HepG2 (cell line): Measurements from ENCODE around the gene PRKAR1B. TPM values are rescaled to one million over a fixed set of nuclear protein-coding genes. Genes with fewer than 3 reads are reported as not detected.
A peak's percentile ranks its signal among the peaks of the same experiment; 100 is the strongest.

Experiments
- BHLHE40 ChIP-seq: IDR thresholded peaks from 2 replicates; pipeline ENCODE4 v1.6.1; 2011; ENCODE audit warnings: low read length, improper control_type of control experiment
- EEA1 ChIP-seq: sonication (generic); formaldehyde crosslinking; IDR thresholded peaks from 2 replicates; pipeline ENCODE4 v1.5.1; 2020; ENCODE audit warnings: mild to moderate bottlenecking, missing genetic modification reagents, borderline replicate concordance
- FOXP4 ChIP-seq: sonication (generic); formaldehyde crosslinking; IDR thresholded peaks from 2 replicates; pipeline ENCODE4 v1.4.0; 2020; ENCODE audit warnings: missing genetic modification reagents
- GATA4 ChIP-seq: sonication (generic); IDR thresholded peaks from 2 replicates; pipeline ENCODE4 v1.6.1; 2016; ENCODE audit warnings: antibody characterized with exemption, low read depth, borderline replicate concordance
- GTF2F1 ChIP-seq: fragments of 150-350 bp; IDR thresholded peaks from 2 replicates; pipeline ENCODE4 v1.6.1; 2014; ENCODE audit warnings: low read length
- JARID2 ChIP-seq: sonication (generic); formaldehyde crosslinking; IDR thresholded peaks from 2 replicates; pipeline ENCODE4 v1.8.1; 2023; ENCODE audit warnings: missing genetic modification reagents, inconsistent platforms; ENCODE audit not compliant: insufficient replicate concordance
- KDM5B ChIP-seq: sonication (generic); formaldehyde crosslinking; IDR thresholded peaks from 2 replicates; pipeline ENCODE4 v1.4.0; 2020; ENCODE audit warnings: missing genetic modification reagents, mild to moderate bottlenecking, borderline replicate concordance
- NPAS2 ChIP-seq: sonication (generic); formaldehyde crosslinking; IDR thresholded peaks from 2 replicates; pipeline ENCODE4 v1.8.0; 2022; ENCODE audit warnings: mild to moderate bottlenecking, missing genetic modification reagents, borderline replicate concordance
- PRPF4 ChIP-seq: fragments of 200-400 bp; formaldehyde crosslinking; IDR thresholded peaks from 2 replicates; pipeline ENCODE4 v1.6.1; 2016; ENCODE audit warnings: low read length, low read depth; ENCODE audit not compliant: poor library complexity, severe bottlenecking
- REPIN1 ChIP-seq: sonication (generic); formaldehyde crosslinking; IDR thresholded peaks from 2 replicates; pipeline ENCODE4 v1.8.0; 2022; ENCODE audit warnings: missing genetic modification reagents, low read depth, mild to moderate bottlenecking, borderline replicate concordance
- SMAD9 ChIP-seq: sonication (generic); formaldehyde crosslinking; IDR thresholded peaks from 2 replicates; pipeline ENCODE4 v1.5.1; 2020; ENCODE audit warnings: mild to moderate bottlenecking, missing genetic modification reagents
- THAP11 ChIP-seq: IDR thresholded peaks from 2 replicates; pipeline ENCODE4 v1.6.1; 2016; ENCODE audit warnings: missing biosample characterization, missing genetic modification reagents
- U2AF1 ChIP-seq: fragments of 200-400 bp; formaldehyde crosslinking; optimal IDR thresholded peaks from 2 replicates; pipeline ENCODE3; 2017; ENCODE audit warnings: mild to moderate bottlenecking, low read depth, low read length
- WIZ ChIP-seq: sonication (generic); formaldehyde crosslinking; IDR thresholded peaks from 2 replicates; pipeline ENCODE4 v1.5.1; 2020; ENCODE audit warnings: mild to moderate bottlenecking, missing genetic modification reagents
- ZFP1 ChIP-seq: IDR thresholded peaks from 2 replicates; pipeline ENCODE4 v1.6.1; 2016
- ZFP90 ChIP-seq: sonication (generic); formaldehyde crosslinking; IDR thresholded peaks from 2 replicates; pipeline ENCODE4 v1.8.0; 2022; ENCODE audit warnings: missing genetic modification reagents, mild to moderate bottlenecking, inconsistent platforms, borderline replicate concordance
- ZNF432 ChIP-seq: sonication (generic); formaldehyde crosslinking; IDR thresholded peaks from 2 replicates; pipeline ENCODE4 v1.5.0; 2020; ENCODE audit warnings: missing genetic modification reagents, mild to moderate bottlenecking, borderline replicate concordance
- ZNF451 ChIP-seq: sonication (generic); formaldehyde crosslinking; IDR thresholded peaks from 2 replicates; pipeline ENCODE4 v1.5.0; 2020; ENCODE audit warnings: mild to moderate bottlenecking, missing genetic modification reagents
- ZNF619 ChIP-seq: sonication (generic); formaldehyde crosslinking; IDR thresholded peaks from 2 replicates; pipeline ENCODE4 v1.4.0; 2020; ENCODE audit warnings: mild to moderate bottlenecking, missing genetic modification reagents
- ZNF800 ChIP-seq: sonication (generic); formaldehyde crosslinking; IDR thresholded peaks from 2 replicates; pipeline ENCODE4 v1.4.0; 2020; ENCODE audit warnings: missing genetic modification reagents
- polyA plus RNA-seq, 8 experiments: library from polyadenylated mRNA; depleted of rRNA in 3 of 8; stranded (reverse) in 7 of 8; unstranded in 1 of 8; fragments of >200 nt; fragmentation: Illumina TruSeq in 4 of 8; extraction: Trizol in 4 of 8; gene quantifications; 2 replicates each; pipeline versions ENCODE4 v1.2.1 to v1.2.3, GENCODE V29; 2011 to 2016; ENCODE audit warnings: low read depth in 4 of 8, missing spikeins in 1 of 8, mixed read lengths in 1 of 8; ENCODE audit not compliant: insufficient read depth in 1 of 8
- total RNA-seq, 5 experiments: library from RNA; depleted of rRNA; stranded (reverse); fragments of >200 nt; fragmentation: Illumina TruSeq; extraction: Trizol; gene quantifications; 2 replicates each; pipeline ENCODE4 v1.2.3, GENCODE V29; 2016; ENCODE audit warnings: low read depth in 1 of 5
- TF ChIP-seq, protein P1 (sequence below): sonication (generic); formaldehyde crosslinking; IDR thresholded peaks from 2 replicates; pipeline ENCODE4 v1.4.0; 2020; ENCODE audit warnings: missing genetic modification reagents
- TF ChIP-seq, protein P2 (sequence below): sonication (generic); formaldehyde crosslinking; IDR thresholded peaks from 2 replicates; pipeline ENCODE4 v1.4.0; 2020; ENCODE audit warnings: mild to moderate bottlenecking, missing genetic modification reagents

Gene PRKAR1B
- total and polyA plus RNA-seq, 2 of the 13 experiments (the other 11 are each of a cell fraction or from before 2014, with no cell fraction given), result 7.9 to 28.2 TPM

GRCh38 chr7:552868-553635 lies 174.0 kb downstream of the PRKAR1B start (continued):
- TF ChIP-seq GTF2F1 (no peak), KDM5B (CRISPR knock-in tag) (peak; percentile 72), U2AF1 (no peak), REPIN1 (no peak; the same call in 1 of the 2 replicates), ZNF451 (CRISPR knock-in tag) (peak; percentile 46; the same call in 1 of the 2 replicates), EEA1 (CRISPR knock-in tag) (0 out of 2 replicates have a peak, but pooled peaks have one; percentile 66), PRPF4 (no peak), FOXP4 (CRISPR knock-in tag) (peak; percentile 36; the same call in 1 of the 2 replicates), ZNF432 (no peak), GATA4 (no peak), NPAS2 (no peak), ZFP1 (CRISPR knock-in tag) (no peak), SMAD9 (no peak), WIZ (no peak; the same call in 1 of the 2 replicates), THAP11 (CRISPR knock-in tag) (peak; percentile 47; the same call in 1 of the 2 replicates), JARID2 (CRISPR knock-in tag) (no peak), ZNF800 (CRISPR knock-in tag) (0 out of 2 replicates have a peak, but pooled peaks have one; percentile 34), ZNF619 (CRISPR knock-in tag) (no peak), BHLHE40 (peak; percentile 94), ZFP90 (CRISPR knock-in tag) (no peak)
- TF ChIP-seq, protein P1, sequence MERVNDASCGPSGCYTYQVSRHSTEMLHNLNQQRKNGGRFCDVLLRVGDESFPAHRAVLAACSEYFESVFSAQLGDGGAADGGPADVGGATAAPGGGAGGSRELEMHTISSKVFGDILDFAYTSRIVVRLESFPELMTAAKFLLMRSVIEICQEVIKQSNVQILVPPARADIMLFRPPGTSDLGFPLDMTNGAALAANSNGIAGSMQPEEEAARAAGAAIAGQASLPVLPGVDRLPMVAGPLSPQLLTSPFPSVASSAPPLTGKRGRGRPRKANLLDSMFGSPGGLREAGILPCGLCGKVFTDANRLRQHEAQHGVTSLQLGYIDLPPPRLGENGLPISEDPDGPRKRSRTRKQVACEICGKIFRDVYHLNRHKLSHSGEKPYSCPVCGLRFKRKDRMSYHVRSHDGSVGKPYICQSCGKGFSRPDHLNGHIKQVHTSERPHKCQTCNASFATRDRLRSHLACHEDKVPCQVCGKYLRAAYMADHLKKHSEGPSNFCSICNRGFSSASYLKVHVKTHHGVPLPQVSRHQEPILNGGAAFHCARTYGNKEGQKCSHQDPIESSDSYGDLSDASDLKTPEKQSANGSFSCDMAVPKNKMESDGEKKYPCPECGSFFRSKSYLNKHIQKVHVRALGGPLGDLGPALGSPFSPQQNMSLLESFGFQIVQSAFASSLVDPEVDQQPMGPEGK (CRISPR knock-in tag), result peak; percentile 86
- TF ChIP-seq, protein P2, sequence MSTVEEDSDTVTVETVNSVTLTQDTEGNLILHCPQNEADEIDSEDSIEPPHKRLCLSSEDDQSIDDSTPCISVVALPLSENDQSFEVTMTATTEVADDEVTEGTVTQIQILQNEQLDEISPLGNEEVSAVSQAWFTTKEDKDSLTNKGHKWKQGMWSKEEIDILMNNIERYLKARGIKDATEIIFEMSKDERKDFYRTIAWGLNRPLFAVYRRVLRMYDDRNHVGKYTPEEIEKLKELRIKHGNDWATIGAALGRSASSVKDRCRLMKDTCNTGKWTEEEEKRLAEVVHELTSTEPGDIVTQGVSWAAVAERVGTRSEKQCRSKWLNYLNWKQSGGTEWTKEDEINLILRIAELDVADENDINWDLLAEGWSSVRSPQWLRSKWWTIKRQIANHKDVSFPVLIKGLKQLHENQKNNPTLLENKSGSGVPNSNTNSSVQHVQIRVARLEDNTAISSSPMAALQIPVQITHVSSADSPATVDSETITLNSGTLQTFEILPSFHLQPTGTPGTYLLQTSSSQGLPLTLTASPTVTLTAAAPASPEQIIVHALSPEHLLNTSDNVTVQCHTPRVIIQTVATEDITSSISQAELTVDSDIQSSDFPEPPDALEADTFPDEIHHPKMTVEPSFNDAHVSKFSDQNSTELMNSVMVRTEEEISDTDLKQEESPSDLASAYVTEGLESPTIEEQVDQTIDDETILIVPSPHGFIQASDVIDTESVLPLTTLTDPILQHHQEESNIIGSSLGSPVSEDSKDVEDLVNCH, result no peak
